Mesendoderm (in vitro differentiated cells): ENCODE data around the gene CC2D2B.
"Not testable (repeated sequence)": the region's sequence is repeated elsewhere in the genome, so short reads cannot be mapped to it uniquely, and the experiment has no call there.

Experiments
- DNase-seq: peaks from one replicate; pipeline ENCODE4 v3.0.0; 2013
- H2AK5ac ChIP-seq: 2 replicates; pipeline ENCODE4 v1.6.1; 2013; ENCODE audit warnings: low read length, inconsistent platforms
- H2BK120ac ChIP-seq: 2 replicates; pipeline ENCODE4 v1.6.1; 2013; ENCODE audit warnings: low read depth, mild to moderate bottlenecking, low read length, moderate library complexity, mixed read lengths
- H2BK15ac ChIP-seq: replicated peaks from 2 replicates; pipeline ENCODE4 v1.6.1; 2013; ENCODE audit warnings: low read depth, mild to moderate bottlenecking, moderate library complexity
- H2BK5ac ChIP-seq: 2 replicates; pipeline ENCODE4 v1.6.1; 2013; ENCODE audit warnings: low read length, inconsistent platforms
- H3K18ac ChIP-seq: 2 replicates; pipeline ENCODE4 v1.6.1; 2013; ENCODE audit warnings: mild to moderate bottlenecking, low read length, mixed read lengths
- H3K23ac ChIP-seq: one replicate; pipeline ENCODE4 v1.6.1; 2013; ENCODE audit warnings: low read length
- H3K27ac ChIP-seq: 2 replicates; pipeline ENCODE4 v1.5.1; 2013; ENCODE audit warnings: low read depth, mild to moderate bottlenecking, inconsistent platforms, low read length, moderate library complexity
- H3K27me3 ChIP-seq: 2 replicates; pipeline ENCODE4 v1.6.1; 2013; ENCODE audit warnings: low read length, control low read depth, mild to moderate bottlenecking, inconsistent platforms; ENCODE audit not compliant: insufficient read depth, poor library complexity
- H3K36me3 ChIP-seq: 2 replicates; pipeline ENCODE4 v1.6.1; 2013; ENCODE audit warnings: low read length, inconsistent platforms; ENCODE audit not compliant: control insufficient read depth, insufficient read depth
- H3K4ac ChIP-seq: one replicate; pipeline ENCODE4 v1.6.1; 2013; ENCODE audit warnings: low read depth, mild to moderate bottlenecking, low read length, moderate library complexity
- H3K4me1 ChIP-seq: 2 replicates; pipeline ENCODE4 v1.6.1; 2013; ENCODE audit warnings: low read depth, low read length, inconsistent platforms; ENCODE audit not compliant: control insufficient read depth
- H3K4me2 ChIP-seq: 2 replicates; pipeline ENCODE4 v1.6.1; 2013; ENCODE audit warnings: low read length
- H3K4me3 ChIP-seq: 2 replicates; pipeline ENCODE4 v1.5.1; 2013; ENCODE audit warnings: mild to moderate bottlenecking, low read length
- H3K56ac ChIP-seq: one replicate; pipeline ENCODE4 v1.6.1; 2013; ENCODE audit warnings: low read length
- H3K79me1 ChIP-seq: 2 replicates; pipeline ENCODE4 v1.6.1; 2013; ENCODE audit warnings: low read length, inconsistent platforms
- H3K79me2 ChIP-seq: 2 replicates; pipeline ENCODE4 v1.6.1; 2013; ENCODE audit warnings: mild to moderate bottlenecking, low read length; ENCODE audit not compliant: control insufficient read depth, insufficient read depth
- H3K9ac ChIP-seq: 2 replicates; pipeline ENCODE4 v1.6.1; 2013; ENCODE audit warnings: low read length, inconsistent platforms
- H4K5ac ChIP-seq: one replicate; pipeline ENCODE4 v1.6.1; 2013; ENCODE audit warnings: low read length
- H4K8ac ChIP-seq: one replicate; pipeline ENCODE4 v1.6.1; 2013; ENCODE audit warnings: low read depth, mild to moderate bottlenecking, control low read depth, low read length, moderate library complexity
- WGBS: extraction: QIAGEN DNeasy Blood & Tissue Kit; methylation state at CpG from one replicate; pipeline ENCODE4 v1.1.7; 2013; ENCODE audit warnings: low lambda C conversion rate, missing lambda C conversion rate; ENCODE audit not compliant: insufficient coverage; ENCODE audit errors: extremely low coverage; 5-methylcytosine and 5-hydroxymethylcytosine counted together

CC2D2B gene

GRCh38 chr10:95916039-95916438 is 8.3 kb downstream of the CC2D2B start:
- not testable (repeated sequence) for H3K79me2 ChIP-seq, H3K56ac ChIP-seq, H3K27me3 ChIP-seq, H2AK5ac ChIP-seq, H2BK120ac ChIP-seq, H3K18ac ChIP-seq, H3K79me1 ChIP-seq, H3K27ac ChIP-seq, H3K4me1 ChIP-seq, H3K23ac ChIP-seq, H3K9ac ChIP-seq, H4K8ac ChIP-seq, H4K5ac ChIP-seq, H2BK15ac ChIP-seq, H3K4me3 ChIP-seq, H3K36me3 ChIP-seq, H3K4me2 ChIP-seq, H3K4ac ChIP-seq, H2BK5ac ChIP-seq, DNase-seq

- H2BK15ac ChIP-seq: no peak overlapping the region
- WGBS: no CpG with 5 or more reads among the region's 6 CpGs
- H3K4me3 ChIP-seq: no peak overlapping the region
- H3K18ac ChIP-seq: no peak overlapping the region
- no peak overlapping the region for H3K23ac ChIP-seq
- no peak overlapping the region for H3K4me2 ChIP-seq
- H4K5ac ChIP-seq: no peak overlapping the region
- no peak overlapping the region for H3K56ac ChIP-seq
- H3K27me3 ChIP-seq: no peaks in the 10 kb centered on the region
- peak overlapping the region; percentile 27 for H3K27ac ChIP-seq
- H2BK5ac ChIP-seq: no peak overlapping the region
- no peaks in the 10 kb centered on the region for H3K36me3 ChIP-seq
- H3K79me2 ChIP-seq: no peaks in the 10 kb centered on the region
- no peaks in the 10 kb centered on the region for H3K79me1 ChIP-seq
- H2BK120ac ChIP-seq: no peak overlapping the region
- H3K4ac ChIP-seq: no peak overlapping the region
- H2AK5ac ChIP-seq: no peak overlapping the region
- no peak overlapping the region for H3K9ac ChIP-seq
- no peaks in the 10 kb centered on the region for H3K4me1 ChIP-seq
- no peak overlapping the region for H4K8ac ChIP-seq
- DNase-seq: peak; percentile 21
Measured at GRCh38 chr10:95920798-95921426, 13.1 kb downstream of the CC2D2B start.

GRCh38 chr10:95925033-95925432 is 17.3 kb downstream of the CC2D2B start:
- no peaks in the 10 kb centered on the region for H3K79me2 ChIP-seq
- H2BK15ac ChIP-seq: no peak overlapping the region
- H3K23ac ChIP-seq: no peak overlapping the region
- no peak overlapping the region for H2AK5ac ChIP-seq
- H4K5ac ChIP-seq: no peak overlapping the region
- WGBS: no CpG with 5 or more reads among the region's 3 CpGs
- H3K79me1 ChIP-seq: no peaks in the 10 kb centered on the region
- H3K36me3 ChIP-seq: no peaks in the 10 kb centered on the region
- no peak overlapping the region for H3K56ac ChIP-seq
- H3K27ac ChIP-seq: no peak overlapping the region
- no peak overlapping the region for H3K4ac ChIP-seq
- H3K4me3 ChIP-seq: no peak overlapping the region
- no peaks in the 10 kb centered on the region for H3K27me3 ChIP-seq
- no peak overlapping the region for H3K4me2 ChIP-seq
- no peak overlapping the region for H3K9ac ChIP-seq
- H4K8ac ChIP-seq: no peak overlapping the region
- DNase-seq: no peak
- H2BK120ac ChIP-seq: no peak overlapping the region
- H3K18ac ChIP-seq: no peak overlapping the region
- no peak overlapping the region for H2BK5ac ChIP-seq
- no peaks in the 10 kb centered on the region for H3K4me1 ChIP-seq

- no peak for DNase-seq
- Histone ChIP-seq H2AK5ac (no peak overlapping the region), H3K18ac (no peak overlapping the region), H3K79me2 (no peaks in the 10 kb centered on the region), H3K4me2 (no peak overlapping the region), H3K79me1 (no peaks in the 10 kb centered on the region), H3K36me3 (no peaks in the 10 kb centered on the region), H3K4me3 (no peak overlapping the region), H3K4ac (no peak overlapping the region), H2BK5ac (no peak overlapping the region), H3K27ac (no peak overlapping the region), H4K5ac (no peak overlapping the region), H2BK120ac (no peak overlapping the region), H3K4me1 (no peaks in the 10 kb centered on the region), H2BK15ac (no peak overlapping the region), H3K56ac (no peak overlapping the region), H3K23ac (no peak overlapping the region), H3K9ac (no peak overlapping the region), H3K27me3 (no peaks in the 10 kb centered on the region), H4K8ac (no peak overlapping the region)
- WGBS: no CpG with 5 or more reads among the region's 2 CpGs
Measured at GRCh38 chr10:95935429-95935828, 27.7 kb downstream of the CC2D2B start.

- Histone ChIP-seq H3K79me2 (no peaks in the 10 kb centered on the region), H2AK5ac (no peak overlapping the region), H3K27me3 (no peaks in the 10 kb centered on the region), H3K4ac (no peak overlapping the region), H2BK15ac (no peak overlapping the region), H3K9ac (no peak overlapping the region), H3K36me3 (no peaks in the 10 kb centered on the region), H3K4me1 (no peaks in the 10 kb centered on the region), H4K5ac (no peak overlapping the region), H3K56ac (no peak overlapping the region), H3K4me2 (no peak overlapping the region), H3K18ac (no peak overlapping the region), H4K8ac (no peak overlapping the region), H3K23ac (no peak overlapping the region), H3K4me3 (no peak overlapping the region), H3K79me1 (no peaks in the 10 kb centered on the region), H2BK120ac (no peak overlapping the region), H3K27ac (no peak overlapping the region), H2BK5ac (no peak overlapping the region)
- DNase-seq: no peak
- no CpG with 5 or more reads among the region's 4 CpGs for WGBS
Measured at GRCh38 chr10:95941115-95941514, 33.3 kb downstream of the CC2D2B start.
